GM10847 (cell line): ENCODE measurements around the gene ERCC2.

ENCODE experiments used
- POLR2A ChIP-seq: IDR thresholded peaks from 2 replicates; pipeline ENCODE4 v1.6.1; 2011; ENCODE audit not compliant: insufficient read length; ENCODE audit errors: extremely low read depth

Gene ERCC2

DNA sequence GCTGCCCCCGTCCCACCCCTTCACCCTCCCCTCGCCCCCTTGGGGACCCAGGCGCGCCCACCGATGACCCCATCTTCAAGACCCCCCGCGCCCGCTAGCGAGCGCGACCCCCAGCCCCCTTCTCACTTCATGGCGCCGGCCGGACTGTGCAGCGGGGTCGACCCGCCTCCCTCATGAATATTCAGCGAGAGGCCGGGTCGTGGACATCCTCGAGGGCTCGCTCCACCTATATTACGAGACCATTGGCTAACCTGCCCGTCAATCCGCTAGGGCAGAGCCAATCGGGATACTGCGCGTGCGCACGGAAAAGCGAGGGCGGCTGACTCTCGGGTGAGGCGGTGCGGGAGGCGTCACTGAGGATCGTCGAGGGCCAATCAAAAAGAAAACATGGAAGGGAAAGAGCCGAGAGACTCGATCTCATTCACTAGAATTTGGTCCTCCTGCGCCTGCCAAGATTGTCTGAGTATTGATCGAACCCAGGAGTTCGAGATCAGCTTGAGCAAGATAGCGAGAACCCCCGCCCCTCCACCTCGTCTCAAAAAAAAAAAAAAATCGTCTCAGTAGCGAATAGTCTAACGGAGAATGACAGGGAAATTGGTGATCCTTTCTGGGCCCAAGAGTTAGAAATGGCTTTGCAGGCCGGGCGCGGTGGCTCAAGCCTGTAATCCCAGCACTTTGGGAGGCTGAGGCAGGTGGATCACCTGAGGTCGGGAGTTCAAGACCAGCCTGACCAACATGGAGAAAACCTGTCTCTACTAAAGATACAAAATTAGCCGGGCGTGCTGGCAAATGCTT, at the start of gene ERCC2:
Gene ERCC2 (minus strand): TSS at position 164 of the 795 bp plus-strand sequence. CDS start 33 bp downstream, at position 131.
- peak; percentile 48 for TF ChIP-seq POLR2A

DNA sequence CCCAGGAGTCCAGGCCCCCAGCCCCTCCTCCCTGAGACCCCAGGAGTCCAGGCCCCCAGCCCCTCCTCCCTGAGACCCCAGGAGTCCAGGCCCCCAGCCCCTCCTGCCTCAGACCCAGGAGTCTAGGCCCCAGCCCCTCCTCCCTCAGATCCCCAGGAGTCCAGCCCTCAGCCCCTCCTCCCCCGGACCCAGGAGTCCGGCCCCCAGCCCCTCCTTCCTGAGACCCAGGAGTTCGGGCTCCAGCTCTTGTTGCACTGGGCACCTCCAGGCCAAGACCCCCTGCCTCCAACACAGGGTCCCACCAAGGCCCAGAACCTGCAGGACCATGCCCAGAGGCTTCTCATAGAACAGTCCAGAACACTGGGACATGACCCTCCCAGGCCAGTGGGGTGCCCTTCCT, 49.5 kb upstream of the ERCC2 start:
- TF ChIP-seq POLR2A = no peak

DNA sequence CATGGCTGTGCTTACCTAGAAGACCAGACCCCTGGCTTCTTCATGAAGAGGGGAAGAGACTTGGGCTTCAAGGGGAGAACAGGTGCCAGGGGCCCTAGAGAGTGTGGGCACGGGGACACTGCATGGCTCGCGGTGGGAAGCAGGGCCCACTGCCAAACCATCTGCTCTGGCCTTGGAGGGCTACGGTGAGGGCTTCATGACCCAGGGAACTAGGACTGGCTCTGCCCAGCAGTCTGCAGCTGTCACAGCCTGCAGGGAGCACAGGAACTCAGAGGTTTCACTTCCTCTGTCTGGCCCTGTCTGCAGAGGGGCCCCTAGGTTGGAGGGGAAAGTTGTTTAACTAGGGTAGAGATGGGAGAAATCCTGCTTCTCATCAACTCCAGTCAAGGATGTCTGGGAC, 49.0 kb upstream of the ERCC2 start:
- no peak for TF ChIP-seq POLR2A

DNA sequence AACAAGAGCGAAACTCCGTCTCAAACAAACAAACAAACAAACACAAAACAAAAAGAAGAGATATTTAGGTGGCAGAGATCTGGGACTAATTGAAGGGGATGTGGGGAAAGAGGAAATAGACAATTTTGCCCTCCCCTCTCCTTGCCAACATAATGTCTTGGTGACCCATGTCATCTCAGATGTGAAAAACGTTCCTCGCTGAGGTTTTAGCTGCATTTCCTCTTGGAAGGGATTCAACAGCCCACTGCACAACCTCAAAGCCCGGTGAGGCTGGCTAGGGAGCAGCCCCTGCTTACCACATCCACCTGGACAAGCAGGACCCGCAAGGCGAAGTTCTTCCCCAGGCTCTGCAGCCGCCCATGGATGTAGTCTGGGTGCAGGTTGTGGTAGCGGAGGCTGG, 48.4 kb upstream of the ERCC2 start:
- no peak for TF ChIP-seq POLR2A

DNA sequence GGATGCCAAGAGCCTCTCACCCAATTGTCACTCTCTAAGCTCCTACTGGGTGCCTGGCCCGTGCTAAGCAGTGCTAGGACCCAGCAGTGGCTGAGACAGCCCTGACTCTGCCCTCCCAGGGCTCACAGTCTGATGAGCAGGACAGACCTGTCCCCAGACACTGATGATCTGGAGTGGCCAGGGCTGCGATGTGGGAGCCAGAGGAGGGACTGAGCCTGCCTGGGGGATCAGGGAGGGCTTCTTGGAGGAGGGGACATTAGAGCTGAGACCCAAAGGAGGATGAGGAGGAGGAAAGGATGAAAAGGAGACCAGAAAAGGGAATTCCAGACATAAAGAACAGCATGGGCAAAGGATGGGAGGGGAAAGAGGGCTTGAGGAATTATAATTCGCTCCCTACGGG, 46.8 kb upstream of the ERCC2 start:
- TF ChIP-seq POLR2A = no peak

DNA sequence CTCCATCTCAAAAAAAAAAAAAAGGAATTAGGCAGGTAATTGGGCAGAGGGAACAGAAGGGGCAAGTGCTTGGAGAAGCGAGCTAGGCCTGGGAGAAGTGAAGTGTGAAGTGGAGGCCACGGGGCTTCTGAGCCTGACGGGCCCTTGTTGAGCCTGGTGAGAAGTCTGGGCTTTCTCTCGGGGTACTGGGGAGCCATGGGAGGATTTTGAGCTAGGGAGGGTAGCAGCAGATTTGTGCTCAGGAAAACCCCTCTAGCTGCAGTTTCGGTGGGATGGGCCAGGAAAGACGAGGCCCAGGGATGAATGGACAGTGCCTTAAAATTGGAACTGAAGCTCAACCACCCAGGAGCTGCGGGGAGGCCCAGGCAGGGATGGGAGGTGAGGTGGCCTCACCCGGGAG, 44.1 kb upstream of the ERCC2 start:
- no peak for TF ChIP-seq POLR2A

DNA sequence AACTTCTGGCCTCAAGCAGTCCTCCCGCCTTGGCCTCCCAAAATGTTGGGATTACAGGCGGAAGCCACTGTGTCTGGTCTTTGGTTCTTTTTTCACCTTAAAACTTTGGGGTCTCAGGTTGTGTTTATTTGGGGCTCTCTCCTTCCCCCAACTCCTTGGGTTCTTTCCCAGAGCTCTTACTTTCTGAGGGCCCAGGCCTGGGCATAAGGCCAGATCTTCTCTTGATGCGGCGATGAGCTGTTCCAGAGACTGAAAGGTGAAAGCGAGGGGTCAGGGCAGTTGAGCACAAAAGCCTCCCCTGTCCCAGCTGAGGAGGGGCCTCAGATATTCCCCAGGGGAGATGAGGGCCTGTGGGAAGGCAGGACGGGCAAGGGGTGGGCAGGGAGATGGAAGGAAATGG, 43.1 kb upstream of the ERCC2 start:
- no peak for TF ChIP-seq POLR2A

DNA sequence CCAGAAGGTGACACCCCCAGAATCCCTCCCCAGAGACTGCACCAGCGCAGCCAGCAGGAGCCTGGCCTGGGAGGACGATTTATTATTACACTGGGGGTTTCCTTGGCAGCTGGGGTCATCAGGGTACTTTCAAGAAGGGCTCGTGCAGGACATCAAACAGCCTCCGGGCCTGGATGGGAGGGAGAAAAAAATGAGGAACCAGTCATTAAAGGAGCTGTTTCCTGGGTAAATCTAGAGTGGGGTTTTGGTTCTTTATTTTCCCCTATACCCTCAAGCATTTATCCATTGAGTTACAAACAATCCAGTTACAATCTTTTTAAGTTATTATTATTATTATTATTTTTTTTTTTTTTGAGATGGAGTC, 39.2 kb upstream of the ERCC2 start:
- TF ChIP-seq POLR2A = no peak

DNA sequence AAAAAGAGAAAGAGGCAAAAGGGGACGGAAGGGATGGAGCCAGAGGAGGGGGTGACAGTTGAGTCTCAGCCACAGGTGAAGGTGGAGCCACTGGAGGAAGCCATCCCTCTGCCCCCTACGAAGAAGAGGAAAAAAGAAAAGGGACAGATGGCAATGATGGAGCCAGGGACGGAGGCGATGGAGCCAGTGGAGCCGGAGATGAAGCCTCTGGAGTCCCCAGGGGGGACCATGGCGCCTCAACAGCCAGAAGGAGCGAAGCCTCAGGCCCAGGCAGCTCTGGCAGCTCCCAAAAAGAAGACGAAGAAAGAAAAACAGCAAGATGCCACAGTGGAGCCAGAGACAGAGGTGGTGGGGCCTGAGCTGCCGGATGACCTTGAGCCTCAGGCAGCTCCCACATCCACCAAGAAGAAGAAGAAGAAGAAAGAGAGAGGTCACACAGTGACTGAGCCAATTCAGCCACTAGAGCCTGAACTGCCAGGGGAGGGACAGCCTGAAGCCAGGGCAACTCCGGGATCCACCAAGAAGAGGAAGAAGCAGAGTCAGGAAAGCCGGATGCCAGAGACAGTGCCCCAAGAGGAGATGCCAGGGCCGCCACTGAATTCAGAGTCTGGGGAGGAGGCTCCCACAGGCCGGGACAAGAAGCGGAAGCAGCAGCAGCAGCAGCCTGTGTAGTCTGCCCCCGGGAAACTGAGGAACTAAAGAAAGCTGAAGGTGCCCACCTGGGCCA, 38.6 kb upstream of the ERCC2 start:
- no peak for TF ChIP-seq POLR2A

DNA sequence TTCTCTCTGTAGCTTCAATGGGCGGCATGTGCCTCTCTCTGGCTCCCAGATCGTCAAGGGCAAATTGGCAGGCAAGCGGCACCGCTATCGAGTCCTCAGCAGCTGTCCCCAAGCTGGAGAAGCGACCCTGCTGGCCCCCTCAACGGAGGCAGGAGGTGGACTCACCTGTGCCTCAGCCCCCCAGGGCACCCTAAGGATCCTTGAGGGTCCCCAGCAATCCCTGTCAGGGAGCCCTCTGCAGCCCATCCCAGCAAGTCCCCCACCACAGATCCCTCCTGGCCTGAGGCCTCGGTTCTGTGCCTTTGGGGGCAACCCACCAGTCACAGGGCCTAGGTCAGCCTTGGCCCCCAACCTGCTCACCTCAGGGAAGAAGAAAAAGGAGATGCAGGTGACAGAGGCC, 37.7 kb upstream of the ERCC2 start:
- TF ChIP-seq POLR2A = no peak

DNA sequence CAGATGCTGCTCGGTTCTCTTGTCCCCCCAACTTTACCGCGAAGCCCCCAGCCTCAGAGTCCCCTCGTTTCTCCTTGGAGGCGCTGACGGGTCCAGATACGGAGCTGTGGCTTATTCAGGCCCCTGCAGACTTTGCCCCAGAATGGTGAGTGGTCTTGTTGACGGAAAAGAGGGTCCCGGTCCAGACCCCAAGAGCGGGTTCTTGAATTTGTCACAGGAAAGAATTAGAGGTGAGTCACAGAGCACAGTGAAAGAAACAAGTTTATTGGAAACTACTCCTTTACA, 36.7 kb upstream of the ERCC2 start:
- TF ChIP-seq POLR2A = no peak

DNA sequence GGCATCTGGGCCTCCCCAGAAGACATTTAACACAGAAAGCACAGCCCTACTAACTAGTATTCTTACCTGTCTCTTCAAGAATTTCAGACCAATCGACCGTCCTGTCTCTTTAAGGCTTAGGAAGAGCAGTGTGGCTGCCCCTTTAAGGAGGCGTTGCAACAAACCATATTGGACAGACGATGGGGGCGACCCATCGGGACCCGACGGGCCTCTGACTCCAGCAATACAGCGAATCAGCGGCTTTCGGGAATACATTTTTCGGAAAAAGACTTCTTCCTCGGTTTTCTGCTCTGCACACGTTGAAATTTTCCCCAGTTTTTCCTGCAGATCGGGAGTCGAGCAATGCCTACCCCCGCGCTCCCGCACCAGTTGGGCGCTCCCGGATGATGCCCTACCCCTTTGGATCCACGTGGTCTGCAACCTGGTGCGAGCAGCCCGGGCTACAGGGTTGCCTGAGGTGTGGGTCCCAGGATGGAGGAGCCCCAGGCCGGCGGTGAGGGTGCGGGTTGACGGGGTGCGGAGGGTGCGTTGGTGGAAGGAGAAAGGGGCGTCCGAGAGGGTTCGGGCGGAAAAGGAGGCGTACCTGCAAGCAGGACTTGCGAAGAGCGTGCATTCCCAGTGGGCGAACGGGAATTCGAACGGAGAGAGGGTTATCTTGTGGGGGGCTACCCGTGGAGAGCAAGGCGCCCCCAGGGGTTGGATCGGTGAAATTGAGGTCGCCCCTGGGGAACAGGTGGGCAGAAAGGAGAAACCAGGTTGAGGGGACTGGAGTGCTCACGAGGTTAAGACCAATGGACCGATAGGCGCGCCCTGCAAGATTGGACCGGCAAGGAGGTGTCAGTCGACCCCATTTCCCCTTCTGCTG, 36.1 kb upstream of the ERCC2 start, which contains the start of gene POLR1G:
Gene POLR1G (plus strand): TSS at position 419 of the 865 bp plus-strand sequence. CDS start 53 bp downstream, at position 472.
- peak; percentile 83 for TF ChIP-seq POLR2A

DNA sequence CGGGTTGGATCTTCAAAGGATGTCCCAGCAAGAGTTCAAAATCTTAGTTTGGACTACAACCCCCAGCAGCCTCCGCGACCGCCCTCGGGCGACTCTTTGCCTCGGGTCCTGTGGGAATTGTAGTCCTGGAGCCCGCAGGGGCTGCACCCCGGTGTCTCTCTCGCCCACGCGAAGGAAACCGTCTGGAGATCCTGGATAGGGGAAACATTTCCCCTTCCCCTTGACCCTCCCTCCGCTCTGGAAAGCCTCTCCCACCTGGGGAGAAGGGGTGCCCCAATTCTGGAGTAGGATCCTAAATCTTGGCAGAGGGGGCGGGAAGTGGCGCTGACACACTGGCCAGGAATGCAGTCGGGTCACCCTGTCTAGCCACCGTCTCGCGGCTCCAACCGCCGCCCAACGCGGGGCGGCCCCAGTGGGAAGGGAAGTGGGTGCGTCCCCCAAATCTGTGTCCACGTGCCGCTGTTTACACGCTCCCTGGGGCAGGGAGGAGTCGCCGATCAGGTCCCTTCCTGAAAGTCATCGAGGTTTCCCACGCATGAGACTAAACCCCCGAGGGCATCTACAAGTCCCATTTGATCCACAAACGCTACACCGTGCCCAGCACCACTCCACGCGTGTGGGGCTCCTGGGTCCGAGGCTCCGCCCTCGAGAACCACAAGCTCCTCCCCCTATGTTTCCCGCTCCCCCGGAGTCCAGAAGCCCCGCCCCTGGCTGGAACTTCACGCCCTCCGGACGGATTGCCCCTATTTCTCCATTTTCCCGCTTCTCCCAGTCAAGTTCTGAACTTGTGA, 35.3 kb upstream of the ERCC2 start:
- TF ChIP-seq POLR2A = peak; percentile 42

DNA sequence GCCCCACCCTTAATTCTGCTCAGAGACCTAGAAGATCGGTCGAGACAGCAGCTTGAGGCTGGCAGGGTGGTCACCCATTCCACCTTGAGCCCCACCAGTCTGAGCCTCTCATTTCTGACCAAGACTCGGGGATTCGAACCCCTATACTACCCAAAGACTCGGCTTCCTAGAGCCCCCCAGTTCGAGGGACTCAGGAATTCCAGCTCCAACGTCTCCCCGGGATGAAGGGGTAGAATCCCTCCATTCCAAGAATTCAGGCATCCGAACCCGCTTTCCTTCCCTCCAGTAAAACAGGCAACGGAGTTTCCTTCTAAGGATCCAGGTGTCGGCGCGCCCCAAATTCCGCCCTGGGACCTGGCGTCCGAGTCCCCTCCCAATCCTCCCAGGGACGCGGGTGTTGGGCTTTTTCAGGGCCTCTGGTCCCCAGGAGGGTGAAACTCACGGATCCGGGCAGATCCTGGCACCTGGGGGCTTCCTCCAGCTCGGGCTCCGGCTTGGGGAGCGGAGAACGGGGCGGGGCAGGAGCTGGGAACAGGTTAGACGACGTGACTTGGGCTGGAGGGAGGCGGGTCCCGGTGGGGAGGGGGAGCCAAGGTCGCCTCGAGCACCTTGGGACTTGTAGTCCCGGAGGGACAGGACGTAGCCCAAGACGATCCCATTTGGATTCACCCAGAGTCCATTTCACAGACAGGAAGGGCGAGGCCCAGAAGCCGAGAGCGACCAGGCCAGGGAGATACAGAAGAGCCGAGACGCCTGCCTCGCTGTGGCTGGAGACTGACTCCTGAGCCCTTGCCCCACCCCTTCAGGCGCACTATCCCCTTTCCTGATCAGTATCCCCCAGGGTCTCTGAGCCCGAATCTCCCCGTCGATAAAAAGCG, 34.4 kb upstream of the ERCC2 start, which contains the start of gene PPP1R13L:
Gene PPP1R13L (minus strand): TSS at position 513 of the 878 bp plus-strand sequence. CDS start 6,751 bp downstream, outside the sequence.
- TF ChIP-seq POLR2A = no peak
